GM18907 (cell line): ENCODE measurements around the gene SHC1.

Experiments
- ATAC-seq: cut with Tn5 transposase; IDR thresholded peaks from one replicate; pipeline ENCODE4 v1.9.1; 2021; ENCODE audit warnings: mild to moderate bottlenecking, moderate library complexity; ENCODE audit not compliant: unreplicated experiment

Gene SHC1

GRCh38 chr1:155009221-155009711 lies 38.7 kb upstream of the SHC1 start:
- ATAC-seq: no peak

- no peak for ATAC-seq
These were observed 37.7 kb upstream of the SHC1 start for GRCh38 chr1:155008015-155008941.

DNA sequence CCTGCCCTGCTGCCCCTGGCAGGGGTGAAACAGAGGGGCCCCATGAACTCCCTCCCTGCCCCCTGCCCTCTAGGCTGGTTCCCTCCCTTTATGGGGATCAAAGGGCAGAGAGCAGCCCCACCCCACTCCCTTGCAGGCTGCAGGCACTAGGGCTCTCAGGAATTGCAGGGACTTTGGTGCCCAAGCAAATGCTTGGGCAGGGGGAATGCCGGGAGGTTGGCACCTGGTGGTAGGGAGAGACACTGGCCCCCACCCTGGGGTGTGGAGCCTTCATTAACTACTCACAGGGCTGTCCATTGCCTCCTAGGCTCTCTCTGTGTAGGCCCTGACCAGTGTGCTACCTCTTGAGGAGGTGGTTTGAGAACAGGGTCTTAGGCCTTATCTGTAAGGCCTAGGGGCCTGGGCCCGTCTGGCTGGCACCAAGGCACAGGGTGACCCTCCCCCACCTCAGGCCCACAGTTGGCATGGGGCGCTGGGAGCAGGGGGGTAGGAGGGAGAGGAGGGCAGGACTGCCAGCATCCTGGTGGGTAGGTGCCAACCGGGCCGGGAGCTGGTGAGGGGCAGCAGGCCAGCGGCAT lies 36.8 kb upstream of the SHC1 start:
- ATAC-seq: no peak

DNA sequence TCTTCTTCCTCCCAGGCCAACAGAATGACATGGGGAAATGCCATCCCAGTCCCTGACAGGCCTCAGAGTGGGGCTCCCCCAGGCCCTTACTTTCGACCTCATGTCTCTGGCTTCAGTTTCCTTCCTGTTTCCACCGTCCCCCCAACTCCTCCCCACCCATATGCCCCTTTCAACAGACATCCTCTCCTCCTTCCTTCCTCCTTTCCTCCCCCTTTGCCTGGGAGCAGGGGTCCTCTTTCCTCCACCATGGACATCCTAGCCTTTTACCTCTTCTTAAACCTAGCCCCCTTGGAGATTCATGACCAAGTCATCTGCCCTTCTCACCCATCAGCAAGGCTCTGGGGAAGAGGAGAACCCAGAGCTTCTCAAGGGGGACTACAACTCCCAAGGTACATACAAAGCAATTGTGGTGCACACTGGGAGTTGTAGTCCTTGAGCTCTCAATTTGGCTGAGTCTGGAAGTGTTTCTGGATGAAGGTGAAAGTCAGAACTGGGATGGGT lies 36.1 kb upstream of the SHC1 start:
- no peak for ATAC-seq

DNA sequence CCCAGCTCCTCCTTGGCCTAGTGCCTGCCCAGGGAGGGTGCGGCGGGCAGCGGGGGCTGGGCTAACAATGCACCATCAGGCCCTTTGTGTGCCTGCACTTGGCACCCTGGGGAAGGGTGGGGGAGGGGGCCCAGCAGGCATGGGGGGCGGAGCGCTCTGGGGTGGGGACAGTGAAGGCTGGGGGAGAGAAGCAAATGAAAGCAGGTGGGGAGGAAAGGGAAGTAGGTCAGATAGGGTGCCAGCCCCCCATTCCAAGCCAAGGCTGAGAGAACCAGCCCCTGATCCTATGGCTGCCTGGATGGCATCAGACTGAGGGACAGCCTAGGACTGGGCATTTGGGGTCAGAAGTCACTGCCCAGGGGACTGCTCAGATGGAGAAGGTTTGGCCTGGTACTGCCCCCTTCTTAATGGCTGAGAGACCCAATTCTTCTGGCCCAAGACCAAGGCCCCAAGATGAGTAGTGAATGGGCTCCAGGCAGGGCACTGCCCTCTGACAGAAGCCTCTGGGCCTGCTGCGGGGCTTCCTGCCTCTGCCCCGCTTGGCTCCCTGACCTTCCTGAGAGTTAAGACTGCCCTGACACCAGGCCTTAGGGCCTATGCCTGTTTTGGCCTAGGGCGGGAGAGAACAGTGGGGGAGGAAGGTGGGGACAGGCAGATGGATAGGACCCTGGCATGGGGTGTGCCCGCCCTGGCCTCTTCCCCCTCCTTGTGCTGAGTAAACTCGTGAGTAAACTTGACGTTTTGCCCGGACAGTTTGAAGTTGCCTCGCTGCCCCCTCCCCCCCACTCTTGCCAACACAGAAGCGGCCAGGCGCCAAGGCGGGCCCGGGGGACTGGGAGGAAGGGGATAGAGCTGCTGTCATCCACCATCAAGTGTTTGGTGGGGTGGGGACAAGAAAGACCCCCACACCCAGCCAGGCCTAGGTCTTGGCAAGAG lies 34.8 kb upstream of the SHC1 start:
- no peak for ATAC-seq

DNA sequence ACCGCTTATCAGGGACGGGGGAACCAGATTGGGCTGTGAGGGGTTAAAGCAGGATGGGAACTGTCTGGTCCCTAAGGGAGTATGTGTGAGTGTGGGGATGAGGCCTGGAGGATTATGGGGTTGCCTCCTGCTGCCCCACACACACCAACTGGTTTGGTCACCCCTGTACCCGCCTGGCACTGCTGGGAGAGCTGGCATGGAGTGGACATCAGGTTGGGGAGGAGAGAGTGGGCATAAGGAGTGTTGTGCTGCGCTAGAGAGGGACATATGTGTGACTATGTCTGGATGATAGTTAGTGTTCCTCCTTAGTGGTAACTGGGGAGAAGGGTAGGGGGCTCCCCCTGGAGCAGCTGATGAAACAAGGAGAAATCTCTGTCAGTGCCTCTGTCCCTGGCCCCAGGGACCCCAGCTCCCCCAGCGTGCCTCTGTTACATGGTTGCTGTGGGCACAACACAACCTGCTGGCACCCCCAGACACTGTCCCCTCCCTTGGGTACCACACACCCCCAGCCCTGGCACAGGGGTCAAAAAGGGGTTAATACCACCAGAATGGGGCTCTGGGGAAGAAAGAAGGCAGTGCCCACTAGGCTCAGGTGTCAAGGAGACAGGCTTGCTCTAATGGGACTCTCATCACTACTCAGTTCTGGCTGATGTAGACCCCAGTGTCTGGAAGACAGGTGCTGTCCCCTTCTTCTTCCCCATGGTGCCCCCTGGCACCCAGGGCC lies 34.0 kb upstream of the SHC1 start:
- ATAC-seq: no peak

DNA sequence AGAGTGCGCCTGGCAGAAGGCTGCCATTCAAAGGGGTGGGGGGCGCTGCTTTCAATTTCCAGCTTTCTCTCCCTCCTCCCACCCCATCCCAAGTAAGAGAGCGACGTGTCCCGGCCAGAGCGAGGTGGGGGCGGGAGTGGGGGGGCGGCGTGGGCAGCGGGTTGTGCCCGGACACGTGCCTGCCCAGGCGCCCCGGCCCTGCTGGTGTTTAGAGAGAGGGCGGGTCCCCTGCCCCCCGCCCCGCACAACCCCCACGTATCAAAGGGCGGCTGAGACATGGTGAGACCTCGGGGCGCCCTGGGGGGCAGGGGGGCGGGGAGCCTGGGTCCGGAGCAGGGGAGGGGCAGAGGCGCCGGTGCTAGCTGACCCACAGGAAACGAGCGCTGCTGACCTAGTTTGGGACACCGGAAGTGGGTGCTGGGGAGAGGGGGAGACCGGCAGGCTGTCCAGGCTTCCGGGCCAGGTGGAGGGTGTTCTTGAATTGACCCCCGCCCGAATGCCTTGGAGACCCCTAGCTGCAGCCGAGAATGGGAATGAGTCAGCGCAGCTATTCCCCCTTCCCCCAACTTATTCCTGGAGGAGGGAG lies 33.3 kb upstream of the SHC1 start:
- ATAC-seq: no peak

- no peak for ATAC-seq
These were observed 32.7 kb upstream of the SHC1 start for GRCh38 chr1:155003227-155003765.

DNA sequence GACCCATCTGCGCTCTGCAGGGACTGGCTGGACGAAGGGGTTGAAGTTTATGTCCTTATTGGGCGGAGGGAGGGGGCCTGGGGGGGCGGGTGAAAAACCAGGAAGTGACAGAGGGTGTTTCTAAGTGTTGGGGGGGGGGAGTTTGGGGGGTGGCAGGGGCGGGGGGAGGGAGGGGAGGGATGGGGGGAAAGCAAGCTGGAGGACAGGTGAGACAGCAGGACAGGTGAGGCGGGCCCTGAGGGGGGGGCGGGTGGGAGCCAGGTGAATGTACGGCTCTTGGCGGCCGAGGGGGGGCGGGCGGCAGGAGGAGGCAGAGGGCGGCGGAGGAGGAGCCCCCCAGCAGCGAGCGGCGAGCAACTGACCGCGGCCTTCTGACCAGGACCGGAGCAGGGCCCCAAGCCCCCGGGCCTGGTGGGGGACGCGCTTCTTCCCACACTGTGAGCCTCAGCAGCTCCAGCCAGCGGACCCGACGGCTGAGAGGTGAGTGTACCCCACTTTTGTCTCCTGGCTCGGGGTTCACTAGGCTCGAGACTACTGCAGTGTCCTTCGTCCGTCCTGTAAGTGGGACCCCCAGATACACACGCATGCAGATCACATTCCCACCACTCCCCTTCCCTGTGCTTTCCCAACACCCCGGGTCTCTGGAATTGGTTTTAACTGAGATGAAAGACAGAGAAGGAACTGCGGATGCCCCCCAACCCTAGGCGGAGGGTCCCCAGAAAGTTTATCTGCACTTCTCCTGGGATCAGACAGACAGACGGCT lies 32.1 kb upstream of the SHC1 start, which contains the start of gene ZBTB7B:
ZBTB7B (plus strand) TSS at position 339 of the 763 bp plus-strand sequence. CDS start 11,859 bp downstream, outside the sequence.
- ATAC-seq: peak; percentile 0

DNA sequence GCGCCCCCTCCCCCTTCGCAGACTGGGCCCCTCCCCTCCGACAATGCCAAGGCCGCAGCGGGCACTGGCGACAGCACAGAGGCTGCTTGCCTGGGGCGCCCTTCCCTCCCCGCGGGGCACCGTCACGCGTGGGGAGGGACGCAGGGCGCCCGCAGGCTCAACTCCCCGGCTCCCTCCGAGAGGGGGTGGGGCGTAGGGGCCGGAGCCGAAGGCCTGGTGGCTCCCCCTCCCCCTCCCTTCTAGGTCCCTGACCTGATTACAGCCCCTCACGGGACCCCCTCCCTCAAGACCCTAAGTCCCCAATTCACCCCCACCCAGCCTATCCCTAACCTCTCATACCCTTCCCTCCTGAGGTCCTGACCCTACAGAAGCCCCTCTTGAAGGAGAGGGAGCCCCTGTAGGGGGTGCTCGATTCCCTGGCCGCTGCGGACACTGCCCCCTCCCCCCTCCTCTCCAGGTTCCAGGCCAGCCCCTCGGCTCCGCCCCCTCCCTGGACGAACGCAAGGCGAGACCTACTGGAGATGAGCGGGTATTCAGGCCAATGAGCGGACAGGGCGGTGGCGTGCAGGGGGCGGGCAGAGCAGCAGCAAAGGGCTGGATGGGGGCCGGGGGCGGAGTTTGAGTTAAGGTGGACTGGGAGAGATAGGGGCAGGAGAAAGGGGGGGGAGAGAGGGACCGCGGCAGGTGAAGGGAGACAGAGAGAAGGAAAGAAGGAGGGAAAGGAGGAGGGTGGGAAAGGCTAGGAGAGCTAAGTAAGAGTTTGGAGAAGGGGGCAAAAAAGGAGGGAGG lies 31.3 kb upstream of the SHC1 start:
- ATAC-seq: peak; percentile 52

DNA sequence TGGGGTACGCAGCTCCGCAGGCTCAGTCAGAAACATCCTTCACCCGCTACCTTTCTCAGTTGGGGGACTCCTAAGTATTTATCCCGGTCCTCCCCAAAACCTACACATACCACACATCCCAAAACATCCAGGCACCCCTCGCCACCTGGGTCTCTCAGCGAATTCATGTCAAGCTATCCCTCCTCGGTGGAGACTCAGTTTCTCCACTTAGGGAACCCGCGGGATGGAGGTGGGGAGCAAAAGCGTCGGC lies 30.8 kb upstream of the SHC1 start:
- ATAC-seq: peak; percentile 18

DNA sequence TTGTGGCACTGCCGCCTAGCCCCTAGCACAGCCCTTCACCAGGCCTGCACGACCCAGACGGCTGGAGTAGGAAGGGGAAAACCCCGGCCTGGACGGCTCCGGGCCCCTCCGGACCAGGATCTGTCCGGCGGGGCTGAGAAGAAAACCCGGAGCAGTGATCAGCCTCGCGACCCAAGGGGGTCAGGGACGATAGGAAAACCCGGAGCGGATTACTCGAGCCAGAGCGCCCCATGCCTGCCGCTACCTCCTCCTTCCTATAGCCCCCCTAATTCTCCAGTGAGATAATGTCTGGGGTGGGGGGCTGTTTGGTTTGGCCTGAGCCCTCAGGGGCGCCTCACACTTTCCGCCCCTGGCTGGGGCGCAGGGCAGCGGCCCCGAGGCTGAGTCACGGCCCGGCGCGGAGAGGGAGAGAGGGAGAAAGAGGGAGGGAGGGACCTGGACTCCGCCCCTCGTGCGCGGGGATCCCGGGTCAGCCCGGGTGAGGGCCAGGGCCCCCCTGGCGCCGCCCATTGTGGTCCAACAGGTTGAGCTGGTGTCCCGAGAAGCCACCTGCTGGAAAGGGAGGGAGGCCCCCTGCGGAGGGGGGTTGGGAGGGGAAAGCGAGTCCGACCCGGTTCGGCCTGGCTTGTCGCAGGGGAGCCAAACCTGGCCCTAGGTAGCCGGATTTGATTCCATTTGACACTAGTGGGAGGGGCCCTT lies 30.3 kb upstream of the SHC1 start:
- peak; percentile 39 for ATAC-seq

DNA sequence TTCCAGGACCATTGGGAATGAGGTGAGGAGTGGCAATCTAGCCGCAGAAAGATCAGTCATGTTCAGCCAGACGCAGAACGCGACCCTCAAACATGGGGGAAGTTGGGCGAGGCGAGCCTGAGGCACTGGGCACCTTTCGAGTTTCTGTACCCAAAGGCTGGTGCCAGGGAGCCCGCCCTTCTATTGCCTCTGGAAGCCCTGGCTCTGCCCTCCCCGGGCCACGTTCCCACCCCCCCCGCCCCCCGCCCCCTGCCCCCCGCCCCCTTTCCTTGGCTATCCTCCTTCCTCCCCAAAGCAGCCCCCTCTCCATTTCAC lies 29.8 kb upstream of the SHC1 start:
- ATAC-seq: no peak

GRCh38 chr1:154999571-155000410 lies 29.2 kb upstream of the SHC1 start:
- no peak for ATAC-seq

DNA sequence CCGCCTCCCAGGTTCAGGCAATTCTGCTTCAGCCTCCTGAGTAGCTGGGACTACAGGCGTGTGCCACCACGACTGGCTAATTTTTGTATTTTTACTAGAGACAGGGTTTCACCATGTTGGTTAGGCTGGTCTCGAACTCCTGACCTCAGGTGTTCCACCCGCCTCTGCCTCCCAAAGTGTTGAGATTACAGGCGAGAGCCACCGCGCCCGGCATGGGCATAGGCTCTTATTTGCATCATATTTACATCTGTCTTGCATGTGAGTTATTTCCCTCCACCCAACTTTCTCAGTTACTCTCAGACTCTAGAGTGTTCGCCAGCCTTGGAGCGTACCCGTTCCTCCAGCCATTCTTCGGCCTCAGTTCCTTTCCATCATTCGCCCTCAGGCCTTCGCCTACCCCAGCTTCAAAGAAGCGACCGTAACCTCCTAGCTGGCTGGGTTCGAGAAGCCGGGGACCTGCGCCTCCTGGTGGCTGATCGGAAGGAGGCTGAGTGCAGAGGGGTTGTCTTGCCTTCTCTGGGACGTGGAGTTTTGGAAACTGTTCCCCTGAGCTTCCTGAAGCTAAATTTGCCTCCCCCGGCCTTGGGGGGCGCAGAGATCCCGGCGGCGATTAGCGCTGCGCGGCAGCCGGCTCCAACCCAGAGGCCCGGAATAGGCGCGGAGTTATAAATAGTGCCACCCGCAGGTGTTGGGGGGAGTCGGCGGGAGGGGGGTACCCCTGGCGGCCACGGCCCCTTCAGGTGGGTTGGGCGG lies 28.4 kb upstream of the SHC1 start:
- no peak for ATAC-seq

DNA sequence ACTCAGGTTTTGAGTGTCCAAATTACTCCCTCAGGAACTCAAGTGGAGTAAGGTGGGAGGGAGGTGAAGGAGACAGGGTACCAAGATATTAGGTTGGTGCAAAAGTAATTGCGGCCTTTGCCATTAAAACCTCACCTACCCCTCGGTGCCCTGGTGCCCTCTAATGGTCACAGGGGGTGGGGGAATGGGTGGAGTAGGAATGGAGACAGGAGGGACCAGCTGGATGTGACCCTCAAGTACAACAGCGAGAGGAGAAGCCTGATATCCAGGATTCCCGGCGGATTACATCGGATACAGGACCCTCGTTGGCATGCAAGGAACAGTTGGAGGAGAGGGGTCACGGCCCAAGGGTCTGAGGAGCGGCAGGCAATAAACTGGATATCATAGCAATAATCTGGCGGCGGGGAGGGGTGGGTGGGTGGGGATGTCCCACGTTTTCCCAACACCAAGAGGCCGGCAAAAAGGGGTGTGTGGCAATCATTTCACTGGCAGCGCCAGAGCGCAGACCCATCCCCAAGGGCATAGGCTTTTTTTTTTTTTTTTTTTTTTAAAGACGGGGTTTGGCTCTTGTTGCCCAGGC lies 27.7 kb upstream of the SHC1 start:
- no peak for ATAC-seq
